ENCODE measurements around the gene TNFSF8. TPM values are rescaled to one million over a fixed set of nuclear protein-coding genes. Genes with fewer than 3 reads are reported as not detected.
A peak's percentile ranks its signal among the peaks of the same experiment; 100 is the strongest.

Gene TNFSF8
- total RNA-seq, 1 experiment from 2014 or later: not detected

DNA sequence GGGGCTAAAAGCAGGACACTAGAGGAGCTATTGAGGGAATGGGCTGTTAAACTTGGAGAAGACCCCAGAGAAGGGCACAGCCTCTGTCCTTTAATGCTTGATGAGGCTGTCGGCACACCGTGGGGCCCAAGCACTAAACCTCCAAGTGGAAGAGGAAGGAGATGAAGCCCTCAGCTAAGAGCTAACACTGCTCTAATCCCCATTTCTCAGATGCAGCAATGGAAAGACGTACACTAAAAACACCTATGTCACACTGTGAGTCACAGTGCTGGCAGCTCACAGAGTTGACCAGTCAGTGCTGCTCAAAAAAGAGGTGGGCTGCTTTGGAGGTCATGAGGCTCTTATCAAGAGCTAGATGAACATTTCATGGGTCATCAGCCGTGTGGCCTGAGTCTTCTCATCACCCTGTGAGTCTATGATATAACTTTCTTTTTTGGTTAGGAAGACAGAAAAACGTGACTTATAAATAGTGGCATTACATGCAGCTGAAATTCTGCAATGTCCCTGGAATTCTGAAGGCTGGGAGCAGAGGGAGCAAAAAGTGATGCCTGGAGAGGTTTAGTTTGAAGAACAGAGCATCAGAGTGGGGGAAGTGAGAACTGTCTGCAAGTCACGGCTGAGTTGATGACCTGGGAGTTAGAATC, 21.5 kb downstream of the TNFSF8 start (continued):
- TF ChIP-seq, protein P1, sequence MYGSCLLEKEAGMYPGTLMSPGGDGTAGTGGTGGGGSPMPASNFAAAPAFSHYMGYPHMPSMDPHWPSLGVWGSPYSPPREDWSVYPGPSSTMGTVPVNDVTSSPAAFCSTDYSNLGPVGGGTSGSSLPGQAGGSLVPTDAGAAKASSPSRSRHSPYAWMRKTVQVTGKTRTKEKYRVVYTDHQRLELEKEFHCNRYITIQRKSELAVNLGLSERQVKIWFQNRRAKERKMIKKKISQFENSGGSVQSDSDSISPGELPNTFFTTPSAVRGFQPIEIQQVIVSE (CRISPR knock-in tag; IDR thresholded peaks at IDR 0.05; ENCODE audit: borderline replicate concordance): no peak
- TF ChIP-seq EMX1 (CRISPR knock-in tag; IDR thresholded peaks at IDR 0.05): no peak
- no peak for TF ChIP-seq ZNF425 (CRISPR knock-in tag; conservative IDR thresholded peaks at IDR 0.05)
- TF ChIP-seq, protein P2, sequence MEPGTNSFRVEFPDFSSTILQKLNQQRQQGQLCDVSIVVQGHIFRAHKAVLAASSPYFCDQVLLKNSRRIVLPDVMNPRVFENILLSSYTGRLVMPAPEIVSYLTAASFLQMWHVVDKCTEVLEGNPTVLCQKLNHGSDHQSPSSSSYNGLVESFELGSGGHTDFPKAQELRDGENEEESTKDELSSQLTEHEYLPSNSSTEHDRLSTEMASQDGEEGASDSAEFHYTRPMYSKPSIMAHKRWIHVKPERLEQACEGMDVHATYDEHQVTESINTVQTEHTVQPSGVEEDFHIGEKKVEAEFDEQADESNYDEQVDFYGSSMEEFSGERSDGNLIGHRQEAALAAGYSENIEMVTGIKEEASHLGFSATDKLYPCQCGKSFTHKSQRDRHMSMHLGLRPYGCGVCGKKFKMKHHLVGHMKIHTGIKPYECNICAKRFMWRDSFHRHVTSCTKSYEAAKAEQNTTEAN (CRISPR knock-in tag; IDR thresholded peaks at IDR 0.05): no peak
- no peak for TF ChIP-seq ZBTB21 (CRISPR knock-in tag; IDR thresholded peaks at IDR 0.05; ENCODE audit: borderline replicate concordance)
- no peak for TF ChIP-seq NFE2L1 (CRISPR knock-in tag; IDR thresholded peaks at IDR 0.05)

GRCh38 chr9:114908104-114908622, 22.2 kb downstream of the TNFSF8 start:
- peak overlapping the region; percentile 58 for H3K27ac Mint-ChIP-seq
- CTCF ChIA-PET: interaction anchor here (0.5 to 3.0 kb wide), 10 partner anchors 20 to 483 kb away, joined by 3 to 39 read pairs (median 4); partner anchors contain the start of gene TEX48
- no peak overlapping the region for H3K4me3 Mint-ChIP-seq
- H3K27me3 Mint-ChIP-seq (ENCODE audit: low read depth): peaks cover 47% of the 10 kb centered on the region
- no peak for DNase-seq (ENCODE audit: low spot score)
- no peaks in the 10 kb centered on the region for H3K9me3 Mint-ChIP-seq
- TF ChIP-seq OVOL2 (CRISPR knock-in tag; IDR thresholded peaks at IDR 0.05; ENCODE audit: borderline replicate concordance) (no peak), EMX1 (CRISPR knock-in tag; IDR thresholded peaks at IDR 0.05) (no peak), PRRX2 (CRISPR knock-in tag; IDR thresholded peaks at IDR 0.05) (no peak), CREM (CRISPR knock-in tag; IDR thresholded peaks at IDR 0.05) (no peak), FOXK1 (CRISPR knock-in tag; IDR thresholded peaks at IDR 0.05) (no peak), IRF2 (CRISPR knock-in tag; IDR thresholded peaks at IDR 0.05; ENCODE audit: borderline replicate concordance, low read depth) (no peak), GABPB1 (CRISPR knock-in tag; IDR thresholded peaks at IDR 0.05) (peak; percentile 63; the same call in 1 of the 2 replicates)
- POLR2A ChIA-PET: no interaction called here
- H3K36me3 Mint-ChIP-seq: no peaks in the 10 kb centered on the region
- peak; percentile 73 for ATAC-seq
- H3K4me1 Mint-ChIP-seq: peaks cover 24% of the 10 kb centered on the region

- DNase-seq (ENCODE audit: low spot score) (peak; percentile 74), ATAC-seq (peak; percentile 89)
- no peak overlapping the region for H3K4me3 Mint-ChIP-seq
- TF ChIP-seq ZNF396 (CRISPR knock-in tag; IDR thresholded peaks at IDR 0.05; ENCODE audit: borderline replicate concordance) (peak; percentile 80; the same call in 1 of the 2 replicates), CTCF (IDR thresholded peaks at IDR 0.05) (0 out of 2 replicates have a peak, but pooled peaks have one; percentile 42), ZNF317 (CRISPR knock-in tag; IDR thresholded peaks at IDR 0.05; ENCODE audit: borderline replicate concordance, low read depth) (no peak), PREB (CRISPR knock-in tag; IDR thresholded peaks at IDR 0.05; ENCODE audit: borderline replicate concordance) (no peak), ETV6 (CRISPR knock-in tag; IDR thresholded peaks at IDR 0.05) (peak; percentile 60)
- no peaks in the 10 kb centered on the region for H3K36me3 Mint-ChIP-seq
- peaks cover 24% of the 10 kb centered on the region for H3K4me1 Mint-ChIP-seq
- no peak overlapping the region for H3K27ac Mint-ChIP-seq
- CTCF ChIA-PET: interaction anchor here (0.6 to 3.0 kb wide), 47 partner anchors 8 to 834 kb away, joined by 3 to 67 read pairs (median 5); partner anchors contain the start of genes TEX48 and TNFSF15
- POLR2A ChIA-PET: no interaction called here
- H3K27me3 Mint-ChIP-seq (ENCODE audit: low read depth): peaks cover 36% of the 10 kb centered on the region
- H3K9me3 Mint-ChIP-seq: no peaks in the 10 kb centered on the region
Measured at GRCh38 chr9:114906922-114907571, 23.3 kb downstream of the TNFSF8 start.

Measured in WTC11 (cell line).